ENCODE results near the gene KBTBD2.
A peak's percentile ranks its signal among the peaks of the same experiment; 100 is the strongest.
"Not testable (repeated sequence)": the region's sequence is repeated elsewhere in the genome, so short reads cannot be mapped to it uniquely, and the experiment has no call there.

KBTBD2 gene

DNA sequence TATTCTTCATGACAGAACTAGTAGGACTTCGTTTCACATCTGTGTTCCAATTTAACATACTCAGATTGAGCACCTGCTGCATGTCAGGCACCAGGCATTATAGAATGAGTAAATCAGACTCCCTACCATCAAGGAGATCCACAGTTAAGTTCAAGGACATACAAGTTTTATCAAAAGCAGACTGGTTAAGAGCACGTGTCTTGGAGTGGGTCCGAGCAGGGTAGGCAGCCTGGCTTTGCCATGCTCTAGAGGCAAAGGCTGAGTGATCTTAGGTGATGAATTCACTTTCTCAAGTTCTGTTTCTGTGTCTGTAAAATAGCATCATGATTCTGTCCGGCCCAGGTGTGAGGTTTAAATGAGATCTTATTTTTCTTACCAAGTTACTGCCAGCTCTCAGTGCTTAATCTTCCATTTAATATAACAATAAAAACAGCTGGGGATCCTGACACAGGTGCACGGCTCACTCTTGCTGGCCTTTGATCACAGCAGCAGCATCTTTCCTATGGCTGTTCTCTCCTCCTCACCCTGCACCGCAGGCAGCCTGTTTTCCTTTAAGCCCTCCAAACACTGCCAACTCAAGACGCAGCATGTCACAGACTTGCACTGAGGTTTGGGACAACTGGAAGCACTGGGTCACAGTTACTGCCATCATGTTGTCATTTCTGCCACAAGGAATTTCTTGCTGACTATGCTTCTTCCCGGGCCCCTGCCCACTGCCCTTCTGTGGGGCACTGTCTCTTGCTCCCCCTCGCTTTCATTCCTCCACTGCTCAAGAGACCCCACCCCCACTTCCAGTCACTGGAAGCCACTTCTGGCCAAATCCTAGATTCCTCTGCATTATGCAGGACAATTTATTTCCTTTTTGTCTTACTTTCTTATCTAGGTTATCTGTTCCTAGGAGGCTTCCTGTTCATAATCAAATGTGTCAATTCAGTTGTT lies 35.5 kb downstream of the KBTBD2 start:
- DNase-seq (ENCODE audit: low read depth) = not testable (repeated sequence)

GRCh38 chr7:32850654-32851053 lies 40.9 kb downstream of the KBTBD2 start:
- not testable (repeated sequence) for DNase-seq (ENCODE audit: low read depth)

DNA sequence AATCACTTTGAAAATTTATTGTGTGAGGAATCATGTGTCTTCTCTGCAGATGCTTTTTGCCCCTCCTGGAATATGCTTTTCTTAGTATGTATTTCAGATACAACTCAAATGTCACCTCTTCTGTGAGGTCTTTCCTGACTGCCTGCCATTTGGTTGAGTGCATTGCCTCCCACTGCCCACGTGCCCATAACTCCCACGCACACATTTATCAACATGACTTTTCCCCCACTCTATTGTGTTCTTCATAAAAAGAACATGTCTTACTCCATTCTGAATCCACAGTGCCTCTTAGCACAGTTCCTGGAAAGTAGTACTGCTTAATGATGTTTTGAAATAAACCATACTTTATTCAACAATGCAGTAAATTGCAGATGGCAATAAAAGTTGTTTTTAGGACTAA lies 42.9 kb downstream of the KBTBD2 start:
- DNase-seq (ENCODE audit: low read depth) = not testable (repeated sequence)

GRCh38 chr7:32846630-32847225 lies 44.8 kb downstream of the KBTBD2 start:
- peak; percentile 75 for DNase-seq (ENCODE audit: low read depth)

- peak; percentile 16 for DNase-seq (ENCODE audit: low read depth)
Observed at GRCh38 chr7:32844748-32845147, 46.8 kb downstream of the KBTBD2 start.

GRCh38 chr7:32843763-32844162 lies 47.8 kb downstream of the KBTBD2 start:
- DNase-seq (ENCODE audit: low read depth) = peak; percentile 14

DNA sequence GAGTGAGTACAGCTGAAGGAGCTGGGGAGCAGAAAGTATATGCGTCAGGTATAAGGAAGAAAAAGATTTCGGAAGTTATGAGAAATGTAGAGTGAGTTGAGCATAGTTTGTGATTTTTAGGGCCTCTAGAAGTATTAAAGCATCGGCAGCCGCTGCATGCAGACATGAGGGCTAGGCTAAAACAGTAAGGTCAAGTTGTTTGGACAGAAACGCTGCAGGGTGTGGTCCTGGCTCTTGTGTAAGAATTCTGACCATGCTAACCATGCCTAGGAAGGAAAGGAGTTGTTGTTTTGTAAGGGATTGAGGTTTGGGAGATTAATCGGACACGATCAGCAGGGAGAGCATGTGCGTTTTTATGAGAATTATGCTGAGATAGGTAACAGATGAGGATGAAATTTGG lies 51.7 kb downstream of the KBTBD2 start:
- DNase-seq (ENCODE audit: low read depth) = not testable (repeated sequence)

DNA sequence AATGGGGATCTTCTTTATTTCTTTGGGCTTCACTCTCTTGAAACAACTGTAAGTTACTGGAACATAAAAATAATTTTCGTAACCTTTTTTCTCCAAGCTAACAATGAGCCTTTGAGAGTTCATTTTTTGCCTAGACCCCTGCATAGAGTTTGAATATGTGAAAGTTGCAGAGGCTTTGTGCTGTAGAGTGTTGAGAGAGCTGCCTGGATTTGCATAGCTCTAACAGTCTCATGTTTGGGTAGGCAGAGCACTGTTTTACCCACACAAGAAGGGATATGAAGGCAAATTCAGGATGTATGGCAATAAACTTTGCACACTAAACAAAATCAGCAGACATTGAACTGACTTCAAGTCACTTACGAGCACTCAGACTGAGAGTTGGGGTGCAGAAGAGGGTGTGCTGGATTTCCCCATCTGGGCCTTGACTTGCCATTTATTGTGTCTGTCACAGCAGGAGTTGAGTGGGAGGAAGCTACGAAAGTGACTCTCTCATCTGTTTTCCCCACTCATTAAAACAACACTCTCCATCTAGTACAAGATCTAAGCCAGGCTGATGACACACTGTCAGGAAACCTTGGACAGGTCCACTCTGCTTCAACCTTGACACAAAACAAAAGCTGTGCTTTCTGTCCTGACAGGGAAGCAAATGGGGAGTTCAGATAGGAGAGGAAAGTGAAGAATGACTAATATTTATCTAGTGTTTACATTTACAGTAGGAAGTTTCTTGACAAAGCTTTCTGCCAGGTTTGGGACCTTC lies 62.4 kb downstream of the KBTBD2 start:
- not testable (repeated sequence) for DNase-seq (ENCODE audit: low read depth)

Data from EH (cell line).